H1 (cell line): Measurements from ENCODE around the gene MALSU1. TPM values are rescaled to one million over a fixed set of nuclear protein-coding genes. Genes with fewer than 3 reads are reported as not detected.

Experiments
- CHD7 ChIP-seq: fragments of 300-600 bp; sonication (generic); IDR thresholded peaks from 2 replicates; pipeline ENCODE4 v1.7.1; 2012; ENCODE audit warnings: low read length, moderate library complexity, mild to moderate bottlenecking, inconsistent platforms; ENCODE audit not compliant: insufficient replicate concordance
- EZH2 ChIP-seq: fragments of 200-600 bp; sonication (generic); IDR thresholded peaks from 2 replicates; pipeline ENCODE4 v1.7.1; 2012; ENCODE audit warnings: low read depth, mild to moderate bottlenecking, moderate library complexity, low read length, inconsistent platforms; ENCODE audit not compliant: severe bottlenecking
- GABPA ChIP-seq: IDR thresholded peaks from 2 replicates; pipeline ENCODE4 v1.6.1; 2011; ENCODE audit warnings: mild to moderate bottlenecking, low read length, moderate library complexity, borderline replicate concordance; ENCODE audit not compliant: insufficient read depth
- HDAC2 ChIP-seq, 2 experiments: fragments of 300-600 bp in 1 of 2; sonication (generic) in 1 of 2; IDR thresholded peaks; 2 replicates each; pipeline ENCODE4 v1.6.1; 2011 to 2012; ENCODE audit warnings: low read depth in 2 of 2, low read length in 2 of 2, mild to moderate bottlenecking in 2 of 2, moderate library complexity in 2 of 2, borderline replicate concordance in 1 of 2, inconsistent platforms in 1 of 2
- JUN ChIP-seq: IDR thresholded peaks from 2 replicates; pipeline ENCODE4 v1.6.1; 2011; ENCODE audit warnings: low read depth, mild to moderate bottlenecking, improper control_type of control experiment, low read length
- KDM4A ChIP-seq: IDR thresholded peaks from one replicate; pipeline ENCODE4 v1.7.1; 2012; ENCODE audit warnings: low read depth, mild to moderate bottlenecking, moderate library complexity, low read length, inconsistent platforms; ENCODE audit not compliant: severe bottlenecking
- POLR2A ChIP-seq, 2 experiments: IDR thresholded peaks; 1 replicate in 1 of 2; 2 replicates in 1 of 2; pipeline ENCODE4 v1.6.1; 2011; ENCODE audit warnings: low read depth in 2 of 2, low read length in 2 of 2, mild to moderate bottlenecking in 2 of 2; ENCODE audit errors: control extremely low read depth in 1 of 2
- SUZ12 ChIP-seq: fragments of 200-600 bp; sonication (generic); IDR thresholded peaks from 2 replicates; pipeline ENCODE4 v1.6.1; 2012; ENCODE audit warnings: mild to moderate bottlenecking, inconsistent platforms, low read length, moderate library complexity, mixed read lengths
- TCF12 ChIP-seq: IDR thresholded peaks from 2 replicates; pipeline ENCODE4 v1.6.1; 2011; ENCODE audit warnings: low read depth, mild to moderate bottlenecking, low read length
- polyA plus RNA-seq, 7 experiments: library from polyadenylated mRNA; depleted of rRNA in 3 of 7; stranded (reverse) in 5 of 7; unstranded in 2 of 7; fragments of >200 nt in 5 of 7; fragments of 200-250 nt in 2 of 7; gene quantifications; 1 replicate in 5 of 7; 2 replicates in 1 of 7; 4 replicates in 1 of 7; pipeline versions ENCODE4 v1.2.1 to v1.2.3, GENCODE V29; 2011 to 2013; ENCODE audit warnings: missing spikeins in 2 of 7, mixed read lengths in 2 of 7
- total RNA-seq: library from RNA; stranded (reverse); fragmentation: NEBNext Ultra II Directional; extraction: Animal tissue kit (Norgen Biotek cat#: 25700); gene quantifications from 2 replicates; pipeline ENCODE4 v1.2.1, GENCODE V29; 2021

Gene MALSU1
- total and polyA plus RNA-seq, 2 of the 8 experiments (the other 6 are each of a cell fraction or from before 2014, with no cell fraction given), result 73.5 to 84.0 TPM

GRCh38 chr7:23356726-23357125 lies 57.6 kb downstream of the MALSU1 start (continued):
- TF ChIP-seq CHD7 (no peak), JUN (no peak), GABPA (no peak), KDM4A (no peak), SUZ12 (no peak), HDAC2 (IDR thresholded peaks at IDR 0.05; ENCODE audit: borderline replicate concordance in 1 of 2, low read depth in 2 of 2, low read length in 2 of 2) (no peak), EZH2 (no peak), TCF12 (no peak), POLR2A (IDR thresholded peaks at IDR 0.05; ENCODE audit: control extremely low read depth in 1 of 2, low read depth in 2 of 2, low read length in 2 of 2) (no peak)
